Loucy (cell line): Measurements from ENCODE around the gene APPBP2.

Experiments used
- CTCF ChIP-seq: fragments of 200-600 bp; sonication (generic); conservative IDR thresholded peaks from 2 replicates; pipeline ENCODE4 v1.5.1; 2014; ENCODE audit warnings: mild to moderate bottlenecking, antibody characterized with exemption, low read length
- EZH2phosphoT487 ChIP-seq: fragments of 200-600 bp; IDR thresholded peaks from 2 replicates; pipeline ENCODE4 v1.6.1; 2018; ENCODE audit warnings: antibody characterized with exemption, mild to moderate bottlenecking, moderate library complexity, borderline replicate concordance

- TF ChIP-seq CTCF (no peak), EZH2phosphoT487 (no peak)
Observed at GRCh38 chr17:60495260-60495659, 30.8 kb downstream of the APPBP2 start.
